HepG2 (cell line): ENCODE data around the gene NFATC3. TPM values are rescaled to one million over a fixed set of nuclear protein-coding genes. Genes with fewer than 3 reads are reported as not detected.

Source experiments
- CCDC6 ChIP-seq: sonication (generic); formaldehyde crosslinking; IDR thresholded peaks from 2 replicates; pipeline ENCODE4 v1.8.1; 2022; ENCODE audit warnings: mild to moderate bottlenecking, missing genetic modification reagents, moderate library complexity
- NONO ChIP-seq, 2 experiments: fragments of 450-650 bp in 1 of 2; sonication (generic) in 1 of 2; formaldehyde crosslinking in 1 of 2; IDR thresholded peaks in 1 of 2; conservative IDR thresholded peaks in 1 of 2; 2 replicates each; pipeline versions ENCODE4 v1.6.1 to v1.8.0; 2017 to 2022; ENCODE audit warnings: mild to moderate bottlenecking in 1 of 2, missing genetic modification reagents in 1 of 2, moderate library complexity in 1 of 2
- SMAD9 ChIP-seq: sonication (generic); formaldehyde crosslinking; IDR thresholded peaks from 2 replicates; pipeline ENCODE4 v1.5.1; 2020; ENCODE audit warnings: mild to moderate bottlenecking, missing genetic modification reagents
- THAP7 ChIP-seq: sonication (generic); formaldehyde crosslinking; IDR thresholded peaks from 2 replicates; pipeline ENCODE4 v1.8.1; 2023; ENCODE audit warnings: mild to moderate bottlenecking, missing genetic modification reagents
- ZBTB38 ChIP-seq: sonication (generic); formaldehyde crosslinking; IDR thresholded peaks from 2 replicates; pipeline ENCODE4 v1.5.1; 2020; ENCODE audit warnings: mild to moderate bottlenecking, missing genetic modification reagents
- ZMYM3 ChIP-seq: sonication (generic); formaldehyde crosslinking; IDR thresholded peaks from 2 replicates; pipeline ENCODE4 v1.5.1; 2020; ENCODE audit warnings: mild to moderate bottlenecking, missing genetic modification reagents
- ZNF124 ChIP-seq: sonication (generic); formaldehyde crosslinking; IDR thresholded peaks from 2 replicates; pipeline ENCODE4 v1.4.0; 2020; ENCODE audit warnings: missing genetic modification reagents
- ZNF331 ChIP-seq: sonication (generic); formaldehyde crosslinking; IDR thresholded peaks from 2 replicates; pipeline ENCODE4 v1.4.0; 2020; ENCODE audit warnings: missing genetic modification reagents
- ZNF430 ChIP-seq: sonication (generic); formaldehyde crosslinking; IDR thresholded peaks from 2 replicates; pipeline ENCODE4 v1.9.0; 2021; ENCODE audit warnings: mild to moderate bottlenecking, missing genetic modification reagents
- ZNF562 ChIP-seq: sonication (generic); formaldehyde crosslinking; IDR thresholded peaks from 2 replicates; pipeline ENCODE4 v1.8.0; 2022; ENCODE audit warnings: missing genetic modification reagents, borderline replicate concordance
- ZNF644 ChIP-seq: IDR thresholded peaks from 2 replicates; pipeline ENCODE4 v1.6.1; 2016; ENCODE audit warnings: low read depth
- ZNF710 ChIP-seq: sonication (generic); formaldehyde crosslinking; IDR thresholded peaks from 2 replicates; pipeline ENCODE4 v1.5.0; 2020; ENCODE audit warnings: mild to moderate bottlenecking, missing genetic modification reagents, borderline replicate concordance
- polyA plus RNA-seq, 8 experiments: library from polyadenylated mRNA; depleted of rRNA in 3 of 8; stranded (reverse) in 7 of 8; unstranded in 1 of 8; fragments of >200 nt; fragmentation: Illumina TruSeq in 4 of 8; extraction: Trizol in 4 of 8; gene quantifications; 2 replicates each; pipeline versions ENCODE4 v1.2.1 to v1.2.3, GENCODE V29; 2011 to 2016; ENCODE audit warnings: low read depth in 4 of 8, missing spikeins in 1 of 8, mixed read lengths in 1 of 8; ENCODE audit not compliant: insufficient read depth in 1 of 8
- total RNA-seq, 5 experiments: library from RNA; depleted of rRNA; stranded (reverse); fragments of >200 nt; fragmentation: Illumina TruSeq; extraction: Trizol; gene quantifications; 2 replicates each; pipeline ENCODE4 v1.2.3, GENCODE V29; 2016; ENCODE audit warnings: low read depth in 1 of 5
- TF ChIP-seq, protein P1 (sequence below): sonication (generic); formaldehyde crosslinking; IDR thresholded peaks from 2 replicates; pipeline ENCODE4 v1.4.0; 2020; ENCODE audit warnings: mild to moderate bottlenecking, missing genetic modification reagents
- TF ChIP-seq, protein P2 (sequence below): sonication (generic); formaldehyde crosslinking; IDR thresholded peaks from 2 replicates; pipeline ENCODE4 v1.5.0; 2020; ENCODE audit warnings: missing genetic modification reagents
- TF ChIP-seq, protein P3 (sequence below): sonication (generic); formaldehyde crosslinking; IDR thresholded peaks from 2 replicates; pipeline ENCODE4 v1.8.1; 2023; ENCODE audit warnings: missing genetic modification reagents, mild to moderate bottlenecking, borderline replicate concordance

NFATC3 gene
- total and polyA plus RNA-seq, 2 of the 13 experiments (the other 11 are each of a cell fraction or from before 2014, with no cell fraction given) = 52.6 to 62.7 TPM

DNA sequence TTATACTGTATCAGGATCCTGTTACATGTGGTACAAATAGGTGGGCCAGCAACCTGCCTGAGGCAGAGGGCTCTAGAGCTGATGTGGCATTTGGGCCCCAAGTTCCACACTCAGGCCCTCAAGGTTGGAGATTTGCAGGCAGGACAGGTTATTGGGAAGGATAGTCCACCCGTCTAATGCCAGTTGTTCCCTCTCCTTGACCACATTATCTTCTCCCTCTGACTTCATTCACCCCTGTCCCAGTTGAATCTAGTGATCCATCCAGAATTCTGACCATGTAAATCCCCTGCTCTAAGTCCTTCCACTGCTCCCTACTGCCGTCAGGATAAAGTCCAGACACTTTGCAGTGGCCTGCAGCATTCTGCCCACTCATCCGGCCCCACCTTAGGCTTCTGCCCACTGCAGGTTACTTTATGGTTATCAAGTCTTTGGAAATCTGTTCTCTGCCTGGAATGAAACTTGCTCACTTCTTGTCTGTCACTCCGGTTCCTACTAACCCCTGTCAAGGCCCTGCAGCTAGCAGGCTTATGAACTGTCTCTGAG is 1.9 kb upstream of the NFATC3 start (continued):
- TF ChIP-seq ZNF710 (CRISPR knock-in tag) (0 out of 2 replicates have a peak, but pooled peaks have one; percentile 10), ZNF430 (CRISPR knock-in tag) (peak; percentile 75; the same call in 1 of the 2 replicates), ZBTB38 (0 out of 2 replicates have a peak, but pooled peaks have one; percentile 27), ZMYM3 (CRISPR knock-in tag) (peak; percentile 75), ZNF331 (CRISPR knock-in tag) (0 out of 2 replicates have a peak, but pooled peaks have one; percentile 38), CCDC6 (CRISPR knock-in tag) (peak; percentile 72; the same call in 1 of the 2 replicates), ZNF644 (CRISPR knock-in tag) (no peak), THAP7 (0 out of 2 replicates have a peak, but pooled peaks have one; percentile 65), SMAD9 (CRISPR knock-in tag) (0 out of 2 replicates have a peak, but pooled peaks have one; percentile 69), ZNF562 (CRISPR knock-in tag) (no peak), ZNF124 (CRISPR knock-in tag) (0 out of 2 replicates have a peak, but pooled peaks have one; percentile 56), NONO (IDR thresholded peaks at IDR 0.05) (no peak), NONO (CRISPR knock-in tag; conservative IDR thresholded peaks at IDR 0.05) (no peak)
- TF ChIP-seq, protein P1, sequence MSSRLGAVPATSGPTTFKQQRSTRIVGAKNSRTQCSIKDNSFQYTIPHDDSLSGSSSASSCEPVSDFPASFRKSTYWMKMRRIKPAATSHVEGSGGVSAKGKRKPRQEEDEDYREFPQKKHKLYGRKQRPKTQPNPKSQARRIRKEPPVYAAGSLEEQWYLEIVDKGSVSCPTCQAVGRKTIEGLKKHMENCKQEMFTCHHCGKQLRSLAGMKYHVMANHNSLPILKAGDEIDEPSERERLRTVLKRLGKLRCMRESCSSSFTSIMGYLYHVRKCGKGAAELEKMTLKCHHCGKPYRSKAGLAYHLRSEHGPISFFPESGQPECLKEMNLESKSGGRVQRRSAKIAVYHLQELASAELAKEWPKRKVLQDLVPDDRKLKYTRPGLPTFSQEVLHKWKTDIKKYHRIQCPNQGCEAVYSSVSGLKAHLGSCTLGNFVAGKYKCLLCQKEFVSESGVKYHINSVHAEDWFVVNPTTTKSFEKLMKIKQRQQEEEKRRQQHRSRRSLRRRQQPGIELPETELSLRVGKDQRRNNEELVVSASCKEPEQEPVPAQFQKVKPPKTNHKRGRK (CRISPR knock-in tag) = no peak
- TF ChIP-seq, protein P2, sequence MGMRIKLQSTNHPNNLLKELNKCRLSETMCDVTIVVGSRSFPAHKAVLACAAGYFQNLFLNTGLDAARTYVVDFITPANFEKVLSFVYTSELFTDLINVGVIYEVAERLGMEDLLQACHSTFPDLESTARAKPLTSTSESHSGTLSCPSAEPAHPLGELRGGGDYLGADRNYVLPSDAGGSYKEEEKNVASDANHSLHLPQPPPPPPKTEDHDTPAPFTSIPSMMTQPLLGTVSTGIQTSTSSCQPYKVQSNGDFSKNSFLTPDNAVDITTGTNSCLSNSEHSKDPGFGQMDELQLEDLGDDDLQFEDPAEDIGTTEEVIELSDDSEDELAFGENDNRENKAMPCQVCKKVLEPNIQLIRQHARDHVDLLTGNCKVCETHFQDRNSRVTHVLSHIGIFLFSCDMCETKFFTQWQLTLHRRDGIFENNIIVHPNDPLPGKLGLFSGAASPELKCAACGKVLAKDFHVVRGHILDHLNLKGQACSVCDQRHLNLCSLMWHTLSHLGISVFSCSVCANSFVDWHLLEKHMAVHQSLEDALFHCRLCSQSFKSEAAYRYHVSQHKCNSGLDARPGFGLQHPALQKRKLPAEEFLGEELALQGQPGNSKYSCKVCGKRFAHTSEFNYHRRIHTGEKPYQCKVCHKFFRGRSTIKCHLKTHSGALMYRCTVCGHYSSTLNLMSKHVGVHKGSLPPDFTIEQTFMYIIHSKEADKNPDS (CRISPR knock-in tag) = 0 out of 2 replicates have a peak, but pooled peaks have one; percentile 38
- TF ChIP-seq, protein P3, sequence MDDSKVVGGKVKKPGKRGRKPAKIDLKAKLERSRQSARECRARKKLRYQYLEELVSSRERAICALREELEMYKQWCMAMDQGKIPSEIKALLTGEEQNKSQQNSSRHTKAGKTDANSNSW (CRISPR knock-in tag) = no peak
